ENCODE results near the gene KCNQ1. TPM values are rescaled to one million over a fixed set of nuclear protein-coding genes. Genes with fewer than 3 reads are reported as not detected.

The KCNQ1 gene
- total and polyA plus RNA-seq, 5 experiments from 2014 or later = 8.7 to 25.1 (median 22.9) TPM

- DNase-seq (no peak), ATAC-seq (no peak)
- peaks cover 0 to 7% (median 2%) of the 10 kb centered on the region in 3 donors for H3K36me3 Mint-ChIP-seq
- POLR2A ChIA-PET = interaction anchor here (0.6 kb wide), 1 partner anchor 9 kb away, joined by 5 read pairs; no protein-coding TSS in a partner anchor
- H3K27ac Mint-ChIP-seq = no peak overlapping the region
- H3K4me1 Mint-ChIP-seq = peaks cover 0 to 16% (median 5%) of the 10 kb centered on the region in 4 donors
- H3K9me3 Mint-ChIP-seq = peaks cover 0 to 8% (median 2%) of the 10 kb centered on the region in 9 donors
- peaks cover 0 to 4% (median 0%) of the 10 kb centered on the region in 5 donors for H3K27me3 Mint-ChIP-seq
- no peak overlapping the region for H3K4me3 Mint-ChIP-seq
Observed at GRCh38 chr11:2880646-2881045, 435.8 kb downstream of the KCNQ1 start.

GRCh38 chr11:2881076-2881980 is 436.5 kb downstream of the KCNQ1 start:
- Mint-ChIP-seq H3K9me3 (peaks cover 0 to 5% (median 0%) of the 10 kb centered on the region in 9 donors), H3K4me3 (peak overlapping the region in 1 of 10 donors; percentile 34), H3K4me1 (peaks cover 0 to 16% (median 5%) of the 10 kb centered on the region in 4 donors), H3K27ac (no peak overlapping the region), H3K36me3 (peaks cover 0 to 3% (median 2%) of the 10 kb centered on the region in 3 donors), H3K27me3 (peaks cover 0 to 4% (median 0%) of the 10 kb centered on the region in 5 donors)
- POLR2A ChIA-PET = interaction anchor here (0.6 kb wide), 1 partner anchor 9 kb away, joined by 5 read pairs; no protein-coding TSS in a partner anchor
- ATAC-seq (no peak), DNase-seq (no peak)

- Mint-ChIP-seq H3K36me3 (peaks cover 0 to 3% (median 2%) of the 10 kb centered on the region in 3 donors), H3K9me3 (peaks cover 0 to 3% (median 0%) of the 10 kb centered on the region in 9 donors), H3K4me3 (no peak overlapping the region), H3K27me3 (peaks cover 0 to 4% (median 0%) of the 10 kb centered on the region in 5 donors), H3K27ac (no peak overlapping the region), H3K4me1 (peaks cover 3 to 21% (median 9%) of the 10 kb centered on the region in 4 donors)
- ATAC-seq (no peak), DNase-seq (no peak)
- POLR2A ChIA-PET = no interaction called here
Observed at GRCh38 chr11:2881981-2882375, 437.2 kb downstream of the KCNQ1 start.

GRCh38 chr11:2882396-2883110 is 437.7 kb downstream of the KCNQ1 start:
- H3K9me3 Mint-ChIP-seq = peaks cover 0 to under 1% (median 0%) of the 10 kb centered on the region in 9 donors
- POLR2A ChIA-PET = no interaction called here
- H3K4me3 Mint-ChIP-seq = peak overlapping the region; percentile 26 to 82 (median 68)
- peaks cover 9 to 26% (median 14%) of the 10 kb centered on the region in 4 donors for H3K4me1 Mint-ChIP-seq
- peaks cover 0 to 2% (median 0%) of the 10 kb centered on the region in 5 donors for H3K27me3 Mint-ChIP-seq
- DNase-seq (no peak), ATAC-seq (no peak)
- peak overlapping the region in 2 of 10 donors; percentile 33 to 44 for H3K27ac Mint-ChIP-seq
- peaks cover 0 to under 1% (median under 1%) of the 10 kb centered on the region in 3 donors for H3K36me3 Mint-ChIP-seq

GRCh38 chr11:2883640-2883978 is 438.8 kb downstream of the KCNQ1 start:
- no peaks in the 10 kb centered on the region for H3K36me3 Mint-ChIP-seq
- POLR2A ChIA-PET = interaction anchor here (1.0 kb wide), 1 partner anchor 350 kb away, joined by 5 read pairs; no protein-coding TSS in a partner anchor
- H3K4me3 Mint-ChIP-seq = peak overlapping the region; percentile 33 to 80 (median 68)
- H3K9me3 Mint-ChIP-seq = no peaks in the 10 kb centered on the region
- peak overlapping the region in 3 of 10 donors; percentile 3 to 33 (median 6) for H3K27ac Mint-ChIP-seq
- DNase-seq (no peak), ATAC-seq (no peak)
- peaks cover 13 to 26% (median 19%) of the 10 kb centered on the region in 4 donors for H3K4me1 Mint-ChIP-seq
- peaks cover 0 to 2% (median 0%) of the 10 kb centered on the region in 5 donors for H3K27me3 Mint-ChIP-seq

GRCh38 chr11:2883979-2884815 is 439.4 kb downstream of the KCNQ1 start:
- ATAC-seq (no peak), DNase-seq (peak in 1 of 10 donors; percentile 21)
- H3K4me3 Mint-ChIP-seq = peak overlapping the region in 3 of 10 donors; percentile 39 to 77 (median 54)
- no peaks in the 10 kb centered on the region for H3K36me3 Mint-ChIP-seq
- POLR2A ChIA-PET = interaction anchor here (1.0 to 1.6 kb wide), 2 partner anchors 18 to 351 kb away, joined by 5 read pairs; no protein-coding TSS in a partner anchor
- peaks cover 0 to 2% (median 0%) of the 10 kb centered on the region in 5 donors for H3K27me3 Mint-ChIP-seq
- no peaks in the 10 kb centered on the region for H3K9me3 Mint-ChIP-seq
- no peak overlapping the region for H3K27ac Mint-ChIP-seq
- H3K4me1 Mint-ChIP-seq = peaks cover 13 to 26% (median 19%) of the 10 kb centered on the region in 4 donors

- H3K36me3 Mint-ChIP-seq = no peaks in the 10 kb centered on the region
- H3K9me3 Mint-ChIP-seq = no peaks in the 10 kb centered on the region
- H3K27me3 Mint-ChIP-seq = peaks cover 0 to 2% (median 0%) of the 10 kb centered on the region in 5 donors
- peak overlapping the region in 6 of 10 donors; percentile 40 to 85 (median 62) for H3K27ac Mint-ChIP-seq
- DNase-seq (peak in 4 of 10 donors; percentile 32 to 34 (median 32)), ATAC-seq (peak; percentile 15 to 17)
- peak overlapping the region; percentile 82 to 94 (median 90) for H3K4me3 Mint-ChIP-seq
- H3K4me1 Mint-ChIP-seq = peaks cover 15 to 26% (median 20%) of the 10 kb centered on the region in 4 donors
- POLR2A ChIA-PET = interaction anchor here (1.2 to 1.6 kb wide), 2 partner anchors 17 to 584 kb away, joined by 4 to 5 read pairs; partner anchors contain the start of genes C11orf21 and TSPAN32
Observed at GRCh38 chr11:2885017-2885677, 440.3 kb downstream of the KCNQ1 start.

- Mint-ChIP-seq H3K27me3 (peaks cover 0 to 2% (median 0%) of the 10 kb centered on the region in 5 donors), H3K36me3 (no peaks in the 10 kb centered on the region), H3K9me3 (no peaks in the 10 kb centered on the region), H3K4me1 (peaks cover 15 to 26% (median 20%) of the 10 kb centered on the region in 4 donors), H3K27ac (peak within 1 kb of the TSS in 9 of 10 donors; percentile 30 to 92 (median 74)), H3K4me3 (peak within 1 kb of the TSS; percentile 82 to 94 (median 90))
- DNase-seq (peak; percentile 71 to 91 (median 84)), ATAC-seq (peak; percentile 86 to 91)
- POLR2A ChIA-PET = interaction anchor here (0.6 to 4.4 kb wide), 5 partner anchors 12 to 1114 kb away, joined by 3 to 57 read pairs (median 4); partner anchors contain the start of genes C11orf21 and TSPAN32
Observed at GRCh38 chr11:2885678-2886081, 440.9 kb downstream of the KCNQ1 start, which contains the start of gene CDKN1C. Gene CDKN1C, minus strand, starts transcription at chr11:2885775. Its CDS starts 319 bp downstream, at chr11:2885456.

- peak overlapping the region; percentile 28 to 80 (median 56) for H3K4me3 Mint-ChIP-seq
- peaks cover 15 to 30% (median 23%) of the 10 kb centered on the region in 4 donors for H3K4me1 Mint-ChIP-seq
- POLR2A ChIA-PET = interaction anchor here (0.6 to 4.4 kb wide), 5 partner anchors 12 to 1114 kb away, joined by 3 to 57 read pairs (median 4); partner anchors contain the start of genes C11orf21 and TSPAN32
- H3K27me3 Mint-ChIP-seq = peaks cover 0 to 2% (median 0%) of the 10 kb centered on the region in 5 donors
- H3K27ac Mint-ChIP-seq = peak overlapping the region in 8 of 10 donors; percentile 4 to 92 (median 54)
- ATAC-seq = peak in 1 of 2 donors; percentile 5
- peak in 6 of 10 donors; percentile 12 to 71 (median 36) for DNase-seq
- no peaks in the 10 kb centered on the region for H3K9me3 Mint-ChIP-seq
- no peaks in the 10 kb centered on the region for H3K36me3 Mint-ChIP-seq
Observed at GRCh38 chr11:2886191-2886894, 441.5 kb downstream of the KCNQ1 start.

GRCh38 chr11:2886936-2887335 is 442.1 kb downstream of the KCNQ1 start:
- DNase-seq (no peak), ATAC-seq (no peak)
- Mint-ChIP-seq H3K9me3 (no peaks in the 10 kb centered on the region), H3K27ac (peak overlapping the region in 9 of 10 donors; percentile 30 to 92 (median 70)), H3K36me3 (no peaks in the 10 kb centered on the region), H3K27me3 (peaks cover 0 to 2% (median 0%) of the 10 kb centered on the region in 5 donors), H3K4me1 (peaks cover 20 to 36% (median 29%) of the 10 kb centered on the region in 4 donors), H3K4me3 (peak overlapping the region; percentile 39 to 80 (median 66))
- POLR2A ChIA-PET = interaction anchor here (1.0 to 4.4 kb wide), 4 partner anchors 11 to 354 kb away, joined by 3 to 57 read pairs (median 4); a partner anchor contains a TSS

All from naive thymus-derived CD8-positive, alpha-beta T cell (primary cell).